Activated CD4-positive, alpha-beta T cell treated with anti-CD3 and anti-CD28 coated beads for 1 hour (primary cell): ENCODE results near the gene GAGE12G.
"Not testable (repeated sequence)": the region's sequence is repeated elsewhere in the genome, so short reads cannot be mapped to it uniquely, and the experiment has no call there.

ENCODE experiments used
- DNase-seq: peaks from one replicate; pipeline ENCODE4 v3.0.0-alpha.2; 2020

GAGE12G gene, protein sequence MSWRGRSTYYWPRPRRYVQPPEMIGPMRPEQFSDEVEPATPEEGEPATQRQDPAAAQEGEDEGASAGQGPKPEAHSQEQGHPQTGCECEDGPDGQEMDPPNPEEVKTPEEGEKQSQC

DNA sequence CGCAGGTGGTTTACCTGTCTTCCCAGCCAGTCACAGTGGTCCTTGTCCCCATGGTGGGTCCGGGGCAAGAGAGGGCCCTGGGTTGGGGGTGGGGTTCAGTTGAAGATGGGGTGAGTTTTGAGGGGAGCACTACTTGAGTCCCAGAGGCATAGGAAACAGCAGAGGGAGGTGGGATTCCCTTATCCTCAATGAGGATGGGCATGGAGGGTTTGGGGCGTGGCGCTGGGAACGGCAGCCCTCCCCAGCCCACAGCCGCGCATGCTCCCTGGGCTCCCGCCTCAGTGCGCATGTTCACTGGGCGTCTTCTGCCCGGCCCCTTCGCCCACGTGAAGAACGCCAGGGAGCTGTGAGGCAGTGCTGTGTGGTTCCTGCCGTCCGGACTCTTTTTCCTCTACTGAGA is at the start of gene GAGE12G:
GAGE12G (plus strand) TSS at position 301 of the 400 bp plus-strand sequence. CDS start 1,155 bp downstream, outside the sequence.
- DNase-seq, result not testable (repeated sequence)

GRCh38 chrX:49531877-49532276 is 38.3 kb upstream of the GAGE12G start, which contains the start of gene GAGE12C:
Gene GAGE12C (plus strand): TSS chrX:49532177. CDS start chrX:49533332, 1,155 bp downstream.
- DNase-seq, result not testable (repeated sequence)

DNA sequence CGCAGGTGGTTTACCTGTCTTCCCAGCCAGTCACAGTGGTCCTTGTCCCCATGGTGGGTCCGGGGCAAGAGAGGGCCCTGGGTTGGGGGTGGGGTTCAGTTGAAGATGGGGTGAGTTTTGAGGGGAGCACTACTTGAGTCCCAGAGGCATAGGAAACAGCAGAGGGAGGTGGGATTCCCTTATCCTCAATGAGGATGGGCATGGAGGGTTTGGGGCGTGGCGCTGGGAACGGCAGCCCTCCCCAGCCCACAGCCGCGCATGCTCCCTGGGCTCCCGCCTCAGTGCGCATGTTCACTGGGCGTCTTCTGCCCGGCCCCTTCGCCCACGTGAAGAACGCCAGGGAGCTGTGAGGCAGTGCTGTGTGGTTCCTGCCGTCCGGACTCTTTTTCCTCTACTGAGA is 28.8 kb upstream of the GAGE12G start, which contains the start of gene GAGE12D:
GAGE12D (plus strand) TSS at position 301 of the 400 bp plus-strand sequence. CDS start 1,155 bp downstream, outside the sequence.
- not testable (repeated sequence) for DNase-seq

DNA sequence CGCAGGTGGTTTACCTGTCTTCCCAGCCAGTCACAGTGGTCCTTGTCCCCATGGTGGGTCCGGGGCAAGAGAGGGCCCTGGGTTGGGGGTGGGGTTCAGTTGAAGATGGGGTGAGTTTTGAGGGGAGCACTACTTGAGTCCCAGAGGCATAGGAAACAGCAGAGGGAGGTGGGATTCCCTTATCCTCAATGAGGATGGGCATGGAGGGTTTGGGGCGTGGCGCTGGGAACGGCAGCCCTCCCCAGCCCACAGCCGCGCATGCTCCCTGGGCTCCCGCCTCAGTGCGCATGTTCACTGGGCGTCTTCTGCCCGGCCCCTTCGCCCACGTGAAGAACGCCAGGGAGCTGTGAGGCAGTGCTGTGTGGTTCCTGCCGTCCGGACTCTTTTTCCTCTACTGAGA is 19.2 kb upstream of the GAGE12G start, which contains the start of gene GAGE12E:
GAGE12E (plus strand) TSS at position 301 of the 400 bp plus-strand sequence. CDS start 1,155 bp downstream, outside the sequence.
- DNase-seq, result not testable (repeated sequence)

DNA sequence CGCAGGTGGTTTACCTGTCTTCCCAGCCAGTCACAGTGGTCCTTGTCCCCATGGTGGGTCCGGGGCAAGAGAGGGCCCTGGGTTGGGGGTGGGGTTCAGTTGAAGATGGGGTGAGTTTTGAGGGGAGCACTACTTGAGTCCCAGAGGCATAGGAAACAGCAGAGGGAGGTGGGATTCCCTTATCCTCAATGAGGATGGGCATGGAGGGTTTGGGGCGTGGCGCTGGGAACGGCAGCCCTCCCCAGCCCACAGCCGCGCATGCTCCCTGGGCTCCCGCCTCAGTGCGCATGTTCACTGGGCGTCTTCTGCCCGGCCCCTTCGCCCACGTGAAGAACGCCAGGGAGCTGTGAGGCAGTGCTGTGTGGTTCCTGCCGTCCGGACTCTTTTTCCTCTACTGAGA is 9.7 kb upstream of the GAGE12G start, which contains the start of gene GAGE12F:
GAGE12F (plus strand) TSS at position 301 of the 400 bp plus-strand sequence. CDS start 1,155 bp downstream, outside the sequence.
- not testable (repeated sequence) for DNase-seq

DNA sequence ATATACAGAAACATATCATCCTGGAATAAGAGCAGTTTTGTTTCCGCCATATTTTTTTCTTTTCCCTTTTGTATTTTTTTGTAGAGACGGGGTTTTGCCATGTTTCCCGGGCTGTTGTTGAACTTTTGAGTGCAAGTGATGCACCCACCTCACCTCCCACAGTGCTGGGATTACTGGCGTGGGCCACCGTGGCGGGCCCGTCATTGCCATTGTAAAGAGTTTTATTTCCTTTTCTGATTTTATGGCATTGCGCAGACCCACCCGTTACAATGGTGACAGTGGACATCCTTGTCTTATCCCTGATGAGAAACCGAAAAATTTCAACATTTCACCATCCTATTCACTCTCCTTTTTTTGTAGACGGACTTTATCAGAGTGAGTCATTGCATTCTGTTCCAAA is 1.5 kb upstream of the GAGE12G start:
- DNase-seq, result not testable (repeated sequence)

DNA sequence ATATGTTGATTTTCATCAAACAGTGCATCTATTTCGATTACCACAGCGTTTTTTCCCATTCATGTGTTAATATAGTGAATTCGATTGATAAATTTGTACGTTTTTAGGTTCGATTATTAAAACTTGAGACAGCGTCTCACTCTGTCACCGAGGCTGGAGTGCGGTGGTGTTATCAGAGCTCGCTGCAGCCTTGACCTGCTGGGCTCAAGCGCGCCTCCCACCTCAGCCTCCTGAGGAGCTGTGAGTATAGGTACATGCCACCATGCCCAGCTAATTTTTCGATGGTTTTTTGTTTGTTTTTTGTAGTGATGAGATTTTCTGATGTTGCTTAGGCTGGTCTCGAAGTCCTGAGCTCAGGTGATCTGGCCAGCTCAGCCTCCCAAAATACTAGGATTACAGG is 1.0 kb upstream of the GAGE12G start:
- DNase-seq, result not testable (repeated sequence)

DNA sequence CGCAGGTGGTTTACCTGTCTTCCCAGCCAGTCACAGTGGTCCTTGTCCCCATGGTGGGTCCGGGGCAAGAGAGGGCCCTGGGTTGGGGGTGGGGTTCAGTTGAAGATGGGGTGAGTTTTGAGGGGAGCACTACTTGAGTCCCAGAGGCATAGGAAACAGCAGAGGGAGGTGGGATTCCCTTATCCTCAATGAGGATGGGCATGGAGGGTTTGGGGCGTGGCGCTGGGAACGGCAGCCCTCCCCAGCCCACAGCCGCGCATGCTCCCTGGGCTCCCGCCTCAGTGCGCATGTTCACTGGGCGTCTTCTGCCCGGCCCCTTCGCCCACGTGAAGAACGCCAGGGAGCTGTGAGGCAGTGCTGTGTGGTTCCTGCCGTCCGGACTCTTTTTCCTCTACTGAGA is 9.4 kb downstream of the GAGE12G start, which contains the start of gene GAGE12H:
GAGE12H (plus strand) TSS at position 301 of the 400 bp plus-strand sequence. CDS start 1,155 bp downstream, outside the sequence.
- DNase-seq, result not testable (repeated sequence)

GRCh38 chrX:49589196-49589595 is 19.0 kb downstream of the GAGE12G start, which contains the start of gene GAGE2A:
Gene GAGE2A (plus strand): TSS chrX:49589496. CDS start chrX:49590651, 1,155 bp downstream.
- DNase-seq, result not testable (repeated sequence)

DNA sequence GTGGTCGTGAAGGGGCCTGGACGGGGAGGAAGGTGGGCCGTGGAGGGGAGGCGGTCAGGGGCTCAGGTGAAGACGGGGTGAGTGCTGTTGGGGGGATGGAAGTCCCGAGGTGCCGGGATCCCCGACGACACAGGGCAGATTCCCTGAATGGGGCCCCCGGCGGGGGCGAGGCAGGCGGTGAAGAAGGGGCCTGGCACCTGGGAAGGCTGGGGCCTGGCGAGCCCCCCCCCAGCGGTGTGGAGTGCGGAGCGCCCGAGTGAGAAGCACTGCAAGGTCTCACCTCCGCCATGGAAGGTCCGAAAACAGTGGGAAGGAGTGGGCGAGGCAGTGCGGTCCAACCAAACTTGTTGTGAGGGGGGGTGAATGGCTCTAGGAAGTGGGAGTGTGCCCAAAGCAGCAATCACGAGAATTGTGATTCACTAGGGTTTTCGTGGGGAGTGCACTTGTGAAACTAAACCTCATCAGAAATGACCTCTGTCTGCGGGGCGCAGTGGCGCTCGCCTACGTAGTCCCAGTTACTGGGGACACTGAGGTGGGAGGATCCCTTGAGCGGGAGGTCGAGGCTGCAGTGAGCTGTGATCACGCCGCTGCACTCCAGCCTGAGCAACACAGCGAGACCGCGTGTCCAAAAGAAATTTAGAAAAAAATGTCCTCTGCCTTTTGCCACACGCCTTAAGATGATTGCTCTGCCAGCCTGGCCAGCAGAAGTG is 19.7 kb downstream of the GAGE12G start:
- not testable (repeated sequence) for DNase-seq

DNA sequence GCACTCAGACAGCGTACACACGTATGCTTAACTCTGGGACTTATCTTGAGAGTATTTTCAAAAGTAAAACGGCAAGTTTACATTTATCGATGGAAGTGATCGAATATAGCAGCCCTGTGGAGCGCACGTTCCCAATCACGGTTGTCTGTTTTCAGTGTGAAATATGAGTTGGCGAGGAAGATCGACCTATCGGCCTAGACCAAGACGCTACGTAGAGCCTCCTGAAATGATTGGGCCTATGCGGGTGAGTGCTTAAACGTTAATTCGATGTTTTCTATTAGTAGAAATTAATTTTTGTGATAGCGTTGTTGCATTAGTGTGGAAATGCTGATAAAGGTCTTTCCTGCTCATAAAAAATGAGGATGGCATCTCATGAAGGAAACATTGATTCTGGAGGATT is 20.3 kb downstream of the GAGE12G start:
- not testable (repeated sequence) for DNase-seq

GRCh38 chrX:49598720-49599119 is 28.5 kb downstream of the GAGE12G start, which contains the start of gene GAGE1:
Gene GAGE1 (plus strand): TSS chrX:49599020. CDS start chrX:49600175, 1,155 bp downstream.
- DNase-seq, result not testable (repeated sequence)

DNA sequence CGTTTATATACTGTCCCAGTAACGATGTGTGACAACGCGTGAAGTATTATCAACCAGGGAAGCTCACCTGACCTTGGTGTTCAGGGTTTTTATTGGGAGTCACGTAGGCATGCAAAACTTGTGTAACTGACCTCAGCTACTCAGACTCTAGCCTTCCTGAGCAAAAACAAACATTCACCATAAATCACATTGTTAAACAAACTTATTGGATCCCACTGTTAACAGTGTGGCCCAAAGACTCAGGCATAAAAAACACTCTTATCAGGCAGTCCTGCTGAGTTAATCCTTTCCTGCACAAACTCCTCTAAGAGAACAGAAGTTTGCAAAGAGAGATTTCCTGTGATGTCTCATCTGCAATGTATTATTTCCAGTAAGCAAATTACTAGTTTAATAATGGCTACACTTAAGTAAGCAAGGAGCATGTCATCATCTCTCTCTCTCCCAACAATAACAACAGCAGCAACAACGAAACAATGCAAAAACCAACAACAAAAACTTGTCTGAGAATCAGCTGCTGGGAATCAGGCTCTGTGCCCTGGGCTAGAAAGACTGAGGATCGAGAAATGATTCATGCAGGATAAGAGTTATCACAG is 40.6 kb downstream of the GAGE12G start:
- no peak for DNase-seq

DNA sequence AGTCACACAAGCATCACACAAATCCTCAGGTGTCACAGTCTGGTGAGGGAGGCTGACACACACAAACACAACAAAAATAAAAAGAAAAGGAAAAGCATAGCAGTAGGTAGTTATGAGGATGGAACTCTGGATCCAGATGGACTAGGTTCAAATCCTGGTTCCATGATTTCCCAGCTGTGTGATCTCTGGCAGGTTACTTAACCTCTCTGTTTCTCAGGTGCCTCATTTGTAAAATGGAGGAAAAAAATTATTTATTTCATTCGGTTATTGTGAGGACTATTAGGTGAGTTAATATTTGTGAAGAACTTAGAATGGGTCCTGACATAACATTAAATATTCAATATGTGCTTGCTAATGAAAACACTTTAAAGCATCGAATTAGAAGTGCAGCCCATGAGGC is 48.4 kb downstream of the GAGE12G start:
- no peak for DNase-seq
